A549 (cell line): ENCODE results near the gene MYBPC2. TPM values are rescaled to one million over a fixed set of nuclear protein-coding genes. Genes with fewer than 3 reads are reported as not detected.

Experiments
- ATAC-seq, 2 experiments: fragments of 200-7000 bp in 1 of 2; fragments of >200 bp in 1 of 2; cut with Nextera tagmentation in 1 of 2; cut with Tn5 transposase in 1 of 2; 3 replicates each; pipeline versions ENCODE4 v1.8.0 to v1.9.1; 2018 to 2020; ENCODE audit warnings: mild to moderate bottlenecking in 1 of 2, moderate library complexity in 1 of 2
- CTCF ChIA-PET: fragments of 300-600 bp; sonication (Branson Sonifier 250); formaldehyde crosslinking; extraction: SDS; loops from one replicate; lab custom pipeline; 2021; ENCODE audit warnings: antibody characterized with exemption, inconsistent platforms; lab: Yijun Ruan, JAX
- POLR2A ChIA-PET: fragments of 350-600 bp; formaldehyde crosslinking; extraction: SDS; loops from one replicate; lab custom pipeline; 2021; ENCODE audit warnings: antibody characterized with exemption, inconsistent platforms; lab: Yijun Ruan, JAX
- DNase-seq, 2 experiments: peaks; one replicate each; pipeline versions ENCODE4 v3.0.0 to v3.0.0-alpha.2; 2011 to 2016; ENCODE audit warnings: low read depth in 1 of 2, low spot score in 1 of 2
- FAIRE-seq: peaks from 2 replicates; lab custom pipeline; 2011; peaks lifted over from hg19 to GRCh38; lab: Jason Lieb, UNC
- H3K27ac ChIP-seq, 2 experiments: fragments of >200 bp; sonication (Bioruptor Twin); formaldehyde crosslinking; 3 replicates each; pipeline ENCODE4 v1.5.1; 2016 to 2017
- H3K4me1 ChIP-seq: fragments of >200 bp; sonication (Bioruptor Twin); formaldehyde crosslinking; 3 replicates; pipeline ENCODE4 v1.6.1; 2016
- H3K4me2 ChIP-seq: fragments of >200 bp; sonication (Bioruptor Twin); formaldehyde crosslinking; 3 replicates; pipeline ENCODE4 v1.6.1; 2016
- H3K4me3 ChIP-seq: fragments of >200 bp; sonication (Bioruptor Twin); formaldehyde crosslinking; 3 replicates; pipeline ENCODE4 v1.5.1; 2016
- H3K9me3 ChIP-seq: fragments of >200 bp; sonication (Bioruptor Twin); formaldehyde crosslinking; 3 replicates; pipeline ENCODE4 v1.6.1; 2016
- BHLHE40 ChIP-seq: IDR thresholded peaks from 2 replicates; pipeline ENCODE4 v1.6.1; 2012; ENCODE audit warnings: low read depth, low read length, inconsistent platforms
- CEBPB ChIP-seq, 2 experiments: fragments of >200 bp in 1 of 2; sonication (Bioruptor Twin) in 1 of 2; formaldehyde crosslinking in 1 of 2; IDR thresholded peaks; 2 replicates each; pipeline ENCODE4 v1.6.1; 2012 to 2016
- CHD2 ChIP-seq: fragments of 150-350 bp; IDR thresholded peaks from 2 replicates; pipeline ENCODE4 v1.6.1; 2014; ENCODE audit warnings: low read length; ENCODE audit not compliant: partially characterized antibody
- EHF ChIP-seq: fragments of 250-450 bp; sonication (Bioruptor Pico); IDR thresholded peaks from 2 replicates; pipeline ENCODE4 v1.5.0; 2020; ENCODE audit warnings: mild to moderate bottlenecking
- ESRRA ChIP-seq: fragments of 150-350 bp; IDR thresholded peaks from 2 replicates; pipeline ENCODE4 v1.6.1; 2014; ENCODE audit warnings: mild to moderate bottlenecking, low read length, borderline replicate concordance
- FOSL2 ChIP-seq, 2 experiments: fragments of 450-650 bp in 1 of 2; fragments of >200 bp in 1 of 2; sonication (Bioruptor Twin) in 1 of 2; formaldehyde crosslinking; IDR thresholded peaks; 2 replicates each; pipeline versions ENCODE4 v1.5.0 to v1.6.1; 2016 to 2020; ENCODE audit warnings: mild to moderate bottlenecking in 1 of 2, moderate library complexity in 1 of 2
- HOXB5 ChIP-seq: fragments of 250-450 bp; sonication (Bioruptor Pico); IDR thresholded peaks from 2 replicates; pipeline ENCODE4 v1.5.0; 2020; ENCODE audit warnings: mild to moderate bottlenecking, moderate library complexity
- MAFK ChIP-seq: fragments of 450-650 bp; IDR thresholded peaks from 2 replicates; pipeline ENCODE4 v1.6.1; 2014; ENCODE audit not compliant: partially characterized antibody
- NR3C1 ChIP-seq: fragments of >200 bp; sonication (Bioruptor Twin); formaldehyde crosslinking; IDR thresholded peaks from 3 replicates; pipeline ENCODE4 v1.6.1; 2017
- POLR2AphosphoS2 ChIP-seq: conservative IDR thresholded peaks from 2 replicates; pipeline ENCODE4 v1.6.1; 2012; ENCODE audit warnings: low read length, improper control_type of control experiment, inconsistent platforms
- RAD21 ChIP-seq, 2 experiments: fragments of >200 bp in 1 of 2; sonication (Bioruptor Twin) in 1 of 2; formaldehyde crosslinking in 1 of 2; IDR thresholded peaks in 1 of 2; conservative IDR thresholded peaks in 1 of 2; 2 replicates in 1 of 2; 3 replicates in 1 of 2; pipeline ENCODE4 v1.6.1; 2012 to 2018; ENCODE audit warnings: inconsistent platforms in 1 of 2
- RFX5 ChIP-seq: fragments of 450-650 bp; IDR thresholded peaks from 2 replicates; pipeline ENCODE4 v1.7.1; 2014; ENCODE audit warnings: antibody characterized with exemption, mild to moderate bottlenecking, moderate library complexity
- SMC3 ChIP-seq: fragments of >200 bp; sonication (Bioruptor Twin); formaldehyde crosslinking; IDR thresholded peaks from 3 replicates; pipeline ENCODE4 v1.6.1; 2018; ENCODE audit warnings: inconsistent platforms
- TP53 ChIP-seq: fragments of 250-450 bp; sonication (Bioruptor Pico); IDR thresholded peaks from 2 replicates; pipeline ENCODE4 v1.5.0; 2021; ENCODE audit warnings: mild to moderate bottlenecking, moderate library complexity
- ZSCAN20 ChIP-seq: fragments of 250-450 bp; sonication (Bioruptor Pico); IDR thresholded peaks from 2 replicates; pipeline ENCODE4 v1.8.0; 2022; ENCODE audit warnings: mild to moderate bottlenecking, moderate library complexity
- WGBS: methylation state at CpG from one replicate; pipeline ENCODE4 v1.1.6; 2017; ENCODE audit errors: missing lambda C conversion rate; 5-methylcytosine and 5-hydroxymethylcytosine counted together
- polyA plus RNA-seq, 4 experiments: library from polyadenylated mRNA; depleted of rRNA in 3 of 4; stranded (reverse); fragments of >200 nt; fragmentation: RNase III in 1 of 4; extraction: RNeasy Plus Mini Kit Qiagen cat#74134 plus additional on column Dnase treatment in 1 of 4; gene quantifications; 2 replicates in 3 of 4; 3 replicates in 1 of 4; pipeline ENCODE4 v1.2.3, GENCODE V29; 2011 to 2017
- TF ChIP-seq, protein P1 (sequence below): fragments of 450-650 bp; IDR thresholded peaks from 2 replicates; pipeline ENCODE4 v1.6.1; 2014; ENCODE audit warnings: antibody characterized with exemption
- TF ChIP-seq, protein P2 (sequence below): IDR thresholded peaks from 2 replicates; pipeline ENCODE4 v1.6.1; 2012
- TF ChIP-seq, protein P3 (sequence below): IDR thresholded peaks from 2 replicates; pipeline ENCODE4 v1.6.1; 2012
- TF ChIP-seq, protein P4 (sequence below): fragments of 250-450 bp; sonication (Bioruptor Pico); IDR thresholded peaks from 2 replicates; pipeline ENCODE4 v1.5.0; 2020; ENCODE audit warnings: low read depth, mild to moderate bottlenecking, moderate library complexity
- TF ChIP-seq, protein P5 (sequence below): fragments of 250-450 bp; sonication (Bioruptor Pico); IDR thresholded peaks from 2 replicates; pipeline ENCODE4 v1.5.0; 2021; ENCODE audit warnings: mild to moderate bottlenecking, moderate library complexity, borderline replicate concordance
- TF ChIP-seq, protein P6 (sequence below): fragments of >200 bp; sonication (Bioruptor Twin); formaldehyde crosslinking; IDR thresholded peaks from 3 replicates; pipeline ENCODE4 v1.5.1; 2016
- TF ChIP-seq, protein P7 (sequence below): fragments of >200 bp; sonication (Bioruptor Twin); formaldehyde crosslinking; IDR thresholded peaks from 3 replicates; pipeline ENCODE4 v1.6.1; 2016

MYBPC2 gene
- polyA plus RNA-seq, 2 of the 4 experiments (the other 2 are of a cell fraction), result 0.10 TPM; not detected in 1

DNA sequence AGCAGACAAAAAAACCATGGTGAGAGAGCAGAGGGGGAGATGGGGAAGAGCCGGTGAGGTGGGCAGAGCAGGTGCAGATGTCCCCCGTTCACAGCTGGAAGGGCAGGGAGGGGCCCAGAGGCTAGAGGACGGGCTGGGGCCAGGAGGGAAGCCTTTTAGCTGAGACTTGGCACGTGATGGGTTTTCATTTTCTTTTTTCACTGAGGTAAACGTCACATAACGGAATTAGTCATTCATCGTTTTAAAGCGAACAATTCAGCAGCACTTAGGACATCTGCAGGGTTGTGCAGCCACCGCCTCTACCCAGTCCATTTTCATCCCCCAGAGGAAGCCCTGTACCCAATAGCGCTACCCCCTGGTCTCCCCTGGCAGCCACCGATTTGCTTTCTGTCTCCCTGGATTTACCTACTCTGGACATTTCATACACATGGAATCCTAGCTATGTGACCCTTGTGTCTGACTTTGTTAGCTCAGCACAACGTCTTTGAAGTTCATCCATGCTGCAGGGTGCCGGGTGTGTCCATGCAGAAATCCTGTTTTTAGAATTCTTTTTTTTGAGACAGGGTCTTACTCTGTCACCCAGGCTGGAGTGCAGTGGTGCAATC, 27.6 kb downstream of the MYBPC2 start:
- TF ChIP-seq RFX5 (no peak), EHF (CRISPR knock-in tag) (no peak), RAD21 (conservative IDR thresholded peaks at IDR 0.05 in 1 of 2, IDR thresholded peaks at IDR 0.05 in 1 of 2) (peak in 1 of 2 experiments; percentile 33; a peak in 2 of 5 replicates), TP53 (no peak), SMC3 (peak; percentile 11; the same call in 1 of the 3 replicates), MAFK (peak; percentile 59), FOSL2 (IDR thresholded peaks at IDR 0.05) (no peak), FOSL2 (CRISPR knock-in tag; IDR thresholded peaks at IDR 0.05) (peak; percentile 21; the same call in 1 of the 2 replicates), CHD2 (no peak), NR3C1 (no peak), HOXB5 (no peak), CEBPB (IDR thresholded peaks at IDR 0.05) (no peak), ZSCAN20 (no peak)
- TF ChIP-seq, protein P1, sequence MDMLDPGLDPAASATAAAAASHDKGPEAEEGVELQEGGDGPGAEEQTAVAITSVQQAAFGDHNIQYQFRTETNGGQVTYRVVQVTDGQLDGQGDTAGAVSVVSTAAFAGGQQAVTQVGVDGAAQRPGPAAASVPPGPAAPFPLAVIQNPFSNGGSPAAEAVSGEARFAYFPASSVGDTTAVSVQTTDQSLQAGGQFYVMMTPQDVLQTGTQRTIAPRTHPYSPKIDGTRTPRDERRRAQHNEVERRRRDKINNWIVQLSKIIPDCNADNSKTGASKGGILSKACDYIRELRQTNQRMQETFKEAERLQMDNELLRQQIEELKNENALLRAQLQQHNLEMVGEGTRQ, result peak; percentile 65
- TF ChIP-seq, protein P2, sequence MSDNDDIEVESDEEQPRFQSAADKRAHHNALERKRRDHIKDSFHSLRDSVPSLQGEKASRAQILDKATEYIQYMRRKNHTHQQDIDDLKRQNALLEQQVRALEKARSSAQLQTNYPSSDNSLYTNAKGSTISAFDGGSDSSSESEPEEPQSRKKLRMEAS, result peak; percentile 56; the same call in 1 of the 2 replicates
- TF ChIP-seq, protein P3, sequence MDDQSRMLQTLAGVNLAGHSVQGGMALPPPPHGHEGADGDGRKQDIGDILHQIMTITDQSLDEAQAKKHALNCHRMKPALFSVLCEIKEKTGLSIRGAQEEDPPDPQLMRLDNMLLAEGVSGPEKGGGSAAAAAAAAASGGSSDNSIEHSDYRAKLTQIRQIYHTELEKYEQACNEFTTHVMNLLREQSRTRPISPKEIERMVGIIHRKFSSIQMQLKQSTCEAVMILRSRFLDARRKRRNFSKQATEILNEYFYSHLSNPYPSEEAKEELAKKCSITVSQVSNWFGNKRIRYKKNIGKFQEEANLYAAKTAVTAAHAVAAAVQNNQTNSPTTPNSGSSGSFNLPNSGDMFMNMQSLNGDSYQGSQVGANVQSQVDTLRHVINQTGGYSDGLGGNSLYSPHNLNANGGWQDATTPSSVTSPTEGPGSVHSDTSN, result no peak
- TF ChIP-seq, protein P4, sequence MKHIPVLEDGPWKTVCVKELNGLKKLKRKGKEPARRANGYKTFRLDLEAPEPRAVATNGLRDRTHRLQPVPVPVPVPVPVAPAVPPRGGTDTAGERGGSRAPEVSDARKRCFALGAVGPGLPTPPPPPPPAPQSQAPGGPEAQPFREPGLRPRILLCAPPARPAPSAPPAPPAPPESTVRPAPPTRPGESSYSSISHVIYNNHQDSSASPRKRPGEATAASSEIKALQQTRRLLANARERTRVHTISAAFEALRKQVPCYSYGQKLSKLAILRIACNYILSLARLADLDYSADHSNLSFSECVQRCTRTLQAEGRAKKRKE (CRISPR knock-in tag), result no peak
- CTCF ChIA-PET, result interaction anchor here (0.6 to 7.5 kb wide), 41 partner anchors 10 to 313 kb away, joined by 3 to 175 read pairs (median 6); partner anchors contain the start of genes EMC10, MYBPC2, NAPSA and POLD1
- ATAC-seq (peak; percentile 68 to 83), DNase-seq (peak; percentile 84 to 86), FAIRE-seq (peak; percentile 46)
- WGBS, result 2% methylated on average over 13 of the region's 13 CpGs
- H3K4me3 ChIP-seq, result no peak overlapping the region
- peaks cover 16% of the 10 kb centered on the region for H3K4me1 ChIP-seq
- POLR2A ChIA-PET, result interaction anchor here (0.6 to 2.0 kb wide), 4 partner anchors 76 to 323 kb away, joined by 3 to 7 read pairs (median 5); partner anchors contain the start of genes NR1H2 and POLD1
- H3K27ac ChIP-seq, result peak overlapping the region; percentile 30 to 73; a peak in 4 of 6 replicates
- no peaks in the 10 kb centered on the region for H3K9me3 ChIP-seq
- H3K4me2 ChIP-seq, result peak overlapping the region; percentile 76

DNA sequence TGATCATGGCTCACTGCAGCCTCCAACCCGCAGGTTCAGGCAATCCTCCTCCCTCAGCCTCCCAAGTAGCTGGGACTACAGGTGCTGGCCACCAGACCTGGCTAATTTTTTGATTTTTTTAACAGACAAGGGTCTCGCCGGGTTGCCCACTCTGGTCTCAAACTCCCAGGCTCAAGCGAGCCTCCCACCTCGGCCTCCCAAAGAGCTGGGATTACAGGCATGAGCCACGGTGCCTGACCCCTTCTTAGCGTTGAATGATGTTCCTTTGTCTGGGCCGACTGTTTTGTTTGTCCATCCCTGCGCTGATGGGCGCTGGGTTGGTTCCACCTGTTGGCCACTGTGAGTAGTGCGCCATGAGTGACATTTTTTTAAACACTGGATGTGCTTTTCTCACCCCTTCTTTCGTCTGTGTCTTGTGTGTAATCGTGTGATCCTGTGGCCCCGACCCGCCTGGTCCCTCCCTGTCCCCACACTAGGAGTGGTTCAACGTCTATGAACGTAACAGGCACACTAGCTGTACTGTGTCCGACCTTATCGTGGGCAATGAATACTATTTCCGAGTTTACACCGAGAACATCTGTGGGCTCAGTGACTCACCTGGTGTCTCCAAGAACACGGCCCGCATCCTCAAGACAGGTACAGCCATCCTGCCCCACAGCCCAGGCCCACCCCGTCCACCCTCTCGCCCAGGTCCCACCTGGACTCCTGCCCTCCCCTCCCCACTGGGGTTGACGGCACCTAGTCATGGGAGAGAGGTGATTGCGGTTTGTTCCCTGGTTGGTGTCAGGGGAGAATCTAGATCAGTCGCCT, 28.6 kb downstream of the MYBPC2 start:
- peak; percentile 93 for FAIRE-seq
- H3K4me3 ChIP-seq, result no peak overlapping the region
- CTCF ChIA-PET, result interaction anchor here (0.6 to 7.5 kb wide), 46 partner anchors 9 to 314 kb away, joined by 3 to 175 read pairs (median 6); partner anchors contain the start of genes EMC10, MYBPC2, NAPSA and POLD1
- DNase-seq, result peak; percentile 87 to 99
- peak overlapping the region; percentile 76 for H3K4me2 ChIP-seq
- peak; percentile 80 to 87 for ATAC-seq
- whole genome bisulfite sequencing, result 13% methylated on average over 27 of the region's 28 CpGs
- POLR2A ChIA-PET, result interaction anchor here (1.4 to 2.0 kb wide), 4 partner anchors 77 to 92 kb away, joined by 3 to 7 read pairs (median 4); partner anchors contain the start of genes NR1H2 and POLD1
- H3K9me3 ChIP-seq, result no peaks in the 10 kb centered on the region
- peaks cover 16% of the 10 kb centered on the region for H3K4me1 ChIP-seq
- H3K27ac ChIP-seq, result peak overlapping the region; percentile 41 to 74
- TF ChIP-seq, protein P5, sequence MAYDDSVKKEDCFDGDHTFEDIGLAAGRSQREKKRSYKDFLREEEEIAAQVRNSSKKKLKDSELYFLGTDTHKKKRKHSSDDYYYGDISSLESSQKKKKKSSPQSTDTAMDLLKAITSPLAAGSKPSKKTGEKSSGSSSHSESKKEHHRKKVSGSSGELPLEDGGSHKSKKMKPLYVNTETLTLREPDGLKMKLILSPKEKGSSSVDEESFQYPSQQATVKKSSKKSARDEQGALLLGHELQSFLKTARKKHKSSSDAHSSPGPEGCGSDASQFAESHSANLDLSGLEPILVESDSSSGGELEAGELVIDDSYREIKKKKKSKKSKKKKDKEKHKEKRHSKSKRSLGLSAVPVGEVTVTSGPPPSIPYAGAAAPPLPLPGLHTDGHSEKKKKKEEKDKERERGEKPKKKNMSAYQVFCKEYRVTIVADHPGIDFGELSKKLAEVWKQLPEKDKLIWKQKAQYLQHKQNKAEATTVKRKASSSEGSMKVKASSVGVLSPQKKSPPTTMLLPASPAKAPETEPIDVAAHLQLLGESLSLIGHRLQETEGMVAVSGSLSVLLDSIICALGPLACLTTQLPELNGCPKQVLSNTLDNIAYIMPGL, result no peak
- TF ChIP-seq CEBPB (IDR thresholded peaks at IDR 0.05) (no peak), SMC3 (peak; percentile 85), BHLHE40 (no peak), POLR2AphosphoS2 (no peak), ESRRA (no peak), RAD21 (conservative IDR thresholded peaks at IDR 0.05 in 1 of 2, IDR thresholded peaks at IDR 0.05 in 1 of 2) (peak; percentile 85 to 92), RFX5 (peak; percentile 53; the same call in 1 of the 2 replicates)
- TF ChIP-seq, protein P6, sequence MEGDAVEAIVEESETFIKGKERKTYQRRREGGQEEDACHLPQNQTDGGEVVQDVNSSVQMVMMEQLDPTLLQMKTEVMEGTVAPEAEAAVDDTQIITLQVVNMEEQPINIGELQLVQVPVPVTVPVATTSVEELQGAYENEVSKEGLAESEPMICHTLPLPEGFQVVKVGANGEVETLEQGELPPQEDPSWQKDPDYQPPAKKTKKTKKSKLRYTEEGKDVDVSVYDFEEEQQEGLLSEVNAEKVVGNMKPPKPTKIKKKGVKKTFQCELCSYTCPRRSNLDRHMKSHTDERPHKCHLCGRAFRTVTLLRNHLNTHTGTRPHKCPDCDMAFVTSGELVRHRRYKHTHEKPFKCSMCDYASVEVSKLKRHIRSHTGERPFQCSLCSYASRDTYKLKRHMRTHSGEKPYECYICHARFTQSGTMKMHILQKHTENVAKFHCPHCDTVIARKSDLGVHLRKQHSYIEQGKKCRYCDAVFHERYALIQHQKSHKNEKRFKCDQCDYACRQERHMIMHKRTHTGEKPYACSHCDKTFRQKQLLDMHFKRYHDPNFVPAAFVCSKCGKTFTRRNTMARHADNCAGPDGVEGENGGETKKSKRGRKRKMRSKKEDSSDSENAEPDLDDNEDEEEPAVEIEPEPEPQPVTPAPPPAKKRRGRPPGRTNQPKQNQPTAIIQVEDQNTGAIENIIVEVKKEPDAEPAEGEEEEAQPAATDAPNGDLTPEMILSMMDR, result peak; percentile 88
- TF ChIP-seq, protein P2, result peak; percentile 5; the same call in 1 of the 2 replicates
- TF ChIP-seq, protein P7, sequence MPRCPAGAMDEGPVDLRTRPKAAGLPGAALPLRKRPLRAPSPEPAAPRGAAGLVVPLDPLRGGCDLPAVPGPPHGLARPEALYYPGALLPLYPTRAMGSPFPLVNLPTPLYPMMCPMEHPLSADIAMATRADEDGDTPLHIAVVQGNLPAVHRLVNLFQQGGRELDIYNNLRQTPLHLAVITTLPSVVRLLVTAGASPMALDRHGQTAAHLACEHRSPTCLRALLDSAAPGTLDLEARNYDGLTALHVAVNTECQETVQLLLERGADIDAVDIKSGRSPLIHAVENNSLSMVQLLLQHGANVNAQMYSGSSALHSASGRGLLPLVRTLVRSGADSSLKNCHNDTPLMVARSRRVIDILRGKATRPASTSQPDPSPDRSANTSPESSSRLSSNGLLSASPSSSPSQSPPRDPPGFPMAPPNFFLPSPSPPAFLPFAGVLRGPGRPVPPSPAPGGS, result no peak
